HCT116 (cell line): Measurements from ENCODE around the gene RNPEP. TPM values are rescaled to one million over a fixed set of nuclear protein-coding genes. Genes with fewer than 3 reads are reported as not detected.

Experiments used
- ATAC-seq: fragments of 200-7000 bp; cut with Tn5 transposase; 2 replicates; pipeline ENCODE4 v1.9.1; 2020; ENCODE audit warnings: mild to moderate bottlenecking, moderate library complexity
- BruUV-seq: library from RNA; stranded (reverse); fragments of 400-500 nt; replicated peaks from 2 replicates; lab custom pipeline; 2021; lab: Mats Ljungman, UMichigan
- CTCF ChIA-PET: fragments of 300-600 bp; sonication (Branson Sonifier 250); formaldehyde crosslinking; loops from one replicate; lab custom pipeline; 2021; ENCODE audit warnings: antibody characterized with exemption; lab: Charles Lee
- POLR2A ChIA-PET: fragments of 300-600, 350-600 bp; sonication (Branson Sonifier 250); formaldehyde crosslinking; loops from one replicate; lab custom pipeline; 2021; ENCODE audit warnings: antibody characterized with exemption; lab: Charles Lee
- RAD21 ChIA-PET, 2 experiments: fragments of 300-600 bp; sonication (Branson Sonifier 250); formaldehyde crosslinking; loops; one replicate each; lab custom pipeline; 2023; ENCODE audit warnings: low total read pairs in 2 of 2; ENCODE audit not compliant: uncharacterized antibody in 2 of 2, unreplicated experiment in 2 of 2, low non-redundant PET in 1 of 2; lab: Charles Lee
- DNase-seq: peaks from one replicate; pipeline ENCODE4 v3.0.0-alpha.2; 2010; ENCODE audit warnings: low read depth, low spot score
- H2AFZ ChIP-seq: fragments of 200-600 bp; shearing (Covaris generic), sonication (generic); 2 replicates; pipeline ENCODE4 v1.6.1; 2017; ENCODE audit warnings: low read depth, mixed run types, mixed read lengths, antibody characterized with exemption, low read length; ENCODE audit not compliant: poor library complexity, severe bottlenecking
- H3K27ac ChIP-seq: 2 replicates; pipeline ENCODE4 v1.5.1; 2012; ENCODE audit warnings: low read depth, low read length
- H3K27me3 ChIP-seq: fragments of 200-600 bp; sonication (generic); 2 replicates; pipeline ENCODE4 v1.6.1; 2016; ENCODE audit warnings: mixed run types, low read length, mixed read lengths; ENCODE audit not compliant: insufficient read depth
- H3K36me3 ChIP-seq, 2 experiments: fragments of 200-500 bp in 1 of 2; fragments of 200-600 bp in 1 of 2; sonication (Bioruptor generic) in 1 of 2; sonication (generic) in 1 of 2; 2 replicates each; pipeline versions ENCODE4 v1.5.1 to v1.6.1; 2014 to 2016; ENCODE audit warnings: low read length in 2 of 2, inconsistent platforms in 1 of 2, mixed read lengths in 1 of 2, mixed run types in 1 of 2; ENCODE audit not compliant: insufficient read depth in 2 of 2, control insufficient read depth in 1 of 2
- H3K4me1 ChIP-seq, 2 experiments: fragments of 200-600 bp in 1 of 2; sonication (generic) in 1 of 2; 2 replicates each; pipeline versions ENCODE4 v1.5.1 to v1.6.1; 2012 to 2017; ENCODE audit warnings: low read length in 2 of 2, inconsistent platforms in 1 of 2, mild to moderate bottlenecking in 1 of 2, mixed read lengths in 1 of 2, mixed run types in 1 of 2, moderate library complexity in 1 of 2; ENCODE audit not compliant: insufficient read depth in 2 of 2, control insufficient read depth in 1 of 2
- H3K4me2 ChIP-seq: fragments of 200-600 bp; sonication (generic); 2 replicates; pipeline ENCODE4 v1.6.1; 2017; ENCODE audit warnings: mixed run types, low read length, mixed read lengths
- H3K4me3 ChIP-seq, 2 experiments: fragments of 200-600 bp in 1 of 2; sonication (generic) in 1 of 2; replicated peaks in 1 of 2; 2 replicates each; pipeline ENCODE4 v1.5.1; 2011 to 2016; ENCODE audit warnings: low read length in 2 of 2, control low read depth in 1 of 2, low read depth in 1 of 2, mild to moderate bottlenecking in 1 of 2, mixed read lengths in 1 of 2, mixed run types in 1 of 2
- H3K79me2 ChIP-seq: fragments of 200-600 bp; sonication (generic); 2 replicates; pipeline ENCODE4 v1.6.1; 2017; ENCODE audit warnings: mild to moderate bottlenecking, mixed run types, low read length, moderate library complexity, mixed read lengths; ENCODE audit not compliant: insufficient read depth
- H3K9ac ChIP-seq: fragments of 200-600 bp; sonication (generic); 2 replicates; pipeline ENCODE4 v1.6.1; 2016; ENCODE audit warnings: low read length, mixed read lengths
- H3K9me2 ChIP-seq: fragments of 200-600 bp; sonication (generic), shearing (Covaris generic); 2 replicates; pipeline ENCODE4 v1.6.1; 2017; ENCODE audit warnings: mixed run types, mild to moderate bottlenecking, moderate library complexity; ENCODE audit not compliant: insufficient read depth
- H3K9me3 ChIP-seq, 2 experiments: fragments of 200-500 bp in 1 of 2; fragments of 200-600 bp in 1 of 2; sonication (Bioruptor generic) in 1 of 2; sonication (generic) in 1 of 2; 2 replicates each; pipeline ENCODE4 v1.6.1; 2014 to 2017; ENCODE audit warnings: low read length in 2 of 2, mixed read lengths in 2 of 2, inconsistent platforms in 1 of 2, low read depth in 1 of 2, mild to moderate bottlenecking in 1 of 2, mixed run types in 1 of 2, moderate library complexity in 1 of 2; ENCODE audit not compliant: control insufficient read depth in 1 of 2, insufficient read depth in 1 of 2
- H4K20me1 ChIP-seq: fragments of 200-600 bp; sonication (generic), shearing (Covaris generic); 2 replicates; pipeline ENCODE4 v1.6.1; 2017; ENCODE audit warnings: mixed run types, mild to moderate bottlenecking, moderate library complexity; ENCODE audit not compliant: insufficient read depth
- CBX3 ChIP-seq: IDR thresholded peaks from 2 replicates; pipeline ENCODE4 v1.6.1; 2012; ENCODE audit warnings: low read depth
- CEBPB ChIP-seq: IDR thresholded peaks from 2 replicates; pipeline ENCODE4 v1.6.1; 2012; ENCODE audit warnings: low read depth
- EGR1 ChIP-seq: IDR thresholded peaks from 2 replicates; pipeline ENCODE4 v1.6.1; 2012; ENCODE audit warnings: low read depth
- ELF1 ChIP-seq: IDR thresholded peaks from 2 replicates; pipeline ENCODE4 v1.6.1; 2012; ENCODE audit warnings: low read depth, borderline replicate concordance
- EZH2 ChIP-seq: fragments of 200-600 bp; sonication (generic); IDR thresholded peaks from 2 replicates; pipeline ENCODE4 v1.6.1; 2017; ENCODE audit warnings: antibody characterized with exemption, mixed run types
- EZH2phosphoT487 ChIP-seq: fragments of 200-600 bp; IDR thresholded peaks from 2 replicates; pipeline ENCODE4 v1.6.1; 2018; ENCODE audit warnings: antibody characterized with exemption, borderline replicate concordance
- FOSL1 ChIP-seq: IDR thresholded peaks from 2 replicates; pipeline ENCODE4 v1.6.1; 2012; ENCODE audit warnings: low read depth
- JUND ChIP-seq: IDR thresholded peaks from 2 replicates; pipeline ENCODE4 v1.6.1; 2012
- POLR2A ChIP-seq: IDR thresholded peaks from 2 replicates; pipeline ENCODE4 v1.7.0; 2011; ENCODE audit warnings: borderline replicate concordance; ENCODE audit not compliant: insufficient read depth, insufficient read length; ENCODE audit errors: extremely low read depth
- POLR2AphosphoS5 ChIP-seq: IDR thresholded peaks from 2 replicates; pipeline ENCODE4 v1.6.1; 2011; ENCODE audit warnings: mild to moderate bottlenecking, low read depth, low read length, moderate library complexity
- RAD21 ChIP-seq: IDR thresholded peaks from 2 replicates; pipeline ENCODE4 v1.6.1; 2012; ENCODE audit warnings: low read depth, mild to moderate bottlenecking
- SIN3A ChIP-seq: IDR thresholded peaks from 2 replicates; pipeline ENCODE4 v1.6.1; 2012; ENCODE audit warnings: low read depth
- SP1 ChIP-seq: IDR thresholded peaks from 2 replicates; pipeline ENCODE4 v1.6.1; 2012; ENCODE audit warnings: low read depth
- YY1 ChIP-seq: IDR thresholded peaks from 2 replicates; pipeline ENCODE4 v1.6.1; 2011; ENCODE audit warnings: low read length, low read depth, moderate library complexity, mild to moderate bottlenecking; ENCODE audit not compliant: insufficient replicate concordance; ENCODE audit errors: extremely low read depth
- ZFX ChIP-seq: fragments of 450-650 bp; IDR thresholded peaks from 2 replicates; pipeline ENCODE4 v1.6.1; 2017
- ZNF274 ChIP-seq: fragments of 200-500 bp; sonication (Bioruptor generic); IDR thresholded peaks from 2 replicates; pipeline ENCODE4 v1.6.1; 2014; ENCODE audit warnings: mild to moderate bottlenecking, low read depth, low read length, inconsistent platforms
- intact Hi-C: fragments of 100-400 bp; cut with micrococcal nuclease; formaldehyde crosslinking; loops from 2 replicates; pipeline ENCODE4 v1.10.0; 2022
- total RNA-seq: library from RNA; stranded (reverse); gene quantifications from one replicate; pipeline ENCODE4 v1.2.1, GENCODE V29; 2021; ENCODE audit not compliant: unreplicated experiment
- TF ChIP-seq, protein P1 (sequence below): IDR thresholded peaks from 2 replicates; pipeline ENCODE4 v1.6.1; 2011; ENCODE audit warnings: mild to moderate bottlenecking, low read length, moderate library complexity; ENCODE audit not compliant: insufficient replicate concordance; ENCODE audit errors: extremely low read depth
- TF ChIP-seq, protein P2 (sequence below), 3 experiments: fragments of 200-600 bp in 1 of 3; sonication (generic) in 1 of 3; IDR thresholded peaks in 2 of 3; conservative IDR thresholded peaks in 1 of 3; 2 replicates each; pipeline ENCODE4 v1.5.1; 2012 to 2017; ENCODE audit warnings: low read depth in 2 of 3, low read length in 2 of 3, antibody characterized with exemption in 1 of 3, borderline replicate concordance in 1 of 3, control low read depth in 1 of 3, mild to moderate bottlenecking in 1 of 3, mixed read lengths in 1 of 3, mixed run types in 1 of 3, moderate library complexity in 1 of 3; ENCODE audit not compliant: insufficient read depth in 1 of 3
- TF ChIP-seq, protein P3 (sequence below): IDR thresholded peaks from 2 replicates; pipeline ENCODE4 v1.6.1; 2012; ENCODE audit warnings: low read depth
- TF ChIP-seq, protein P4 (sequence below): IDR thresholded peaks from 2 replicates; pipeline ENCODE4 v1.6.1; 2012

RNPEP gene
- total RNA-seq, 1 experiment from 2014 or later = 85.9 TPM

DNA sequence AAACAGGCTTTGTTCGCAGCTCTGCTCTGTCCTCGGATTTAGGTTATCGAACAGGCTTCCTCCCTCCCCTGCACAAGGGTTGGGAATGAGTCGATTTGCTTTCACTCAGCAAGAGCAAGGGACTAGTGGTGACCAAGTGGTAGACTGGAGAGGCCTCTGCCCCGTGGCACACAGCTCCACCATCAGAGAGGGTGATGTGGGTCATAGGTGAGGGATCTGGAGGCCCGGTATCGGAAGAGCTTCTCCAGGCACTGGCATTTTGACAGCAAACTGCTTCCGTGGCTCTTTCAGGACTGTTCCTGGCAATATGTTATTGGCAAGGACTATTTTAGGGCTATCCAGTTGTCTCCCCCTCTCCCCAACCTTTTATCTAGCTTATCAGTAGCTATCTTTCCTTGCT lies 24.9 kb downstream of the RNPEP start:
- ATAC-seq (no peak), DNase-seq (no peak)
- RAD21 ChIA-PET = interaction anchor here (0.7 to 2.9 kb wide), 7 partner anchors 15 to 111 kb away, joined by 3 to 9 read pairs (median 4); no protein-coding TSS in a partner anchor
- intact Hi-C loops = no loop called here
- no TSS peak for BruUV-seq
- Histone ChIP-seq H3K9me2 (no peaks in the 10 kb centered on the region), H3K4me3 (peak overlapping the region; percentile 17 to 53), H3K36me3 (peaks cover 6 to 33% of the 10 kb centered on the region in 2 experiments), H3K9ac (peak overlapping the region; percentile 59), H3K4me2 (peak overlapping the region; percentile 99), H2AFZ (no peak overlapping the region), H3K4me1 (peaks cover 54 to 75% of the 10 kb centered on the region in 2 experiments)
- TF ChIP-seq JUND (no peak), EZH2 (no peak), SP1 (no peak), SIN3A (no peak), EGR1 (no peak), ZFX (no peak), EZH2phosphoT487 (no peak), CBX3 (no peak), POLR2AphosphoS5 (no peak), YY1 (no peak), FOSL1 (no peak), POLR2A (no peak), CEBPB (no peak), RAD21 (no peak), ELF1 (no peak), ZNF274 (no peak)
- TF ChIP-seq, protein P1, sequence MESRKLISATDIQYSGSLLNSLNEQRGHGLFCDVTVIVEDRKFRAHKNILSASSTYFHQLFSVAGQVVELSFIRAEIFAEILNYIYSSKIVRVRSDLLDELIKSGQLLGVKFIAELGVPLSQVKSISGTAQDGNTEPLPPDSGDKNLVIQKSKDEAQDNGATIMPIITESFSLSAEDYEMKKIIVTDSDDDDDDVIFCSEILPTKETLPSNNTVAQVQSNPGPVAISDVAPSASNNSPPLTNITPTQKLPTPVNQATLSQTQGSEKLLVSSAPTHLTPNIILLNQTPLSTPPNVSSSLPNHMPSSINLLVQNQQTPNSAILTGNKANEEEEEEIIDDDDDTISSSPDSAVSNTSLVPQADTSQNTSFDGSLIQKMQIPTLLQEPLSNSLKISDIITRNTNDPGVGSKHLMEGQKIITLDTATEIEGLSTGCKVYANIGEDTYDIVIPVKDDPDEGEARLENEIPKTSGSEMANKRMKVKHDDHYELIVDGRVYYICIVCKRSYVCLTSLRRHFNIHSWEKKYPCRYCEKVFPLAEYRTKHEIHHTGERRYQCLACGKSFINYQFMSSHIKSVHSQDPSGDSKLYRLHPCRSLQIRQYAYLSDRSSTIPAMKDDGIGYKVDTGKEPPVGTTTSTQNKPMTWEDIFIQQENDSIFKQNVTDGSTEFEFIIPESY = no peak
- TF ChIP-seq, protein P2, sequence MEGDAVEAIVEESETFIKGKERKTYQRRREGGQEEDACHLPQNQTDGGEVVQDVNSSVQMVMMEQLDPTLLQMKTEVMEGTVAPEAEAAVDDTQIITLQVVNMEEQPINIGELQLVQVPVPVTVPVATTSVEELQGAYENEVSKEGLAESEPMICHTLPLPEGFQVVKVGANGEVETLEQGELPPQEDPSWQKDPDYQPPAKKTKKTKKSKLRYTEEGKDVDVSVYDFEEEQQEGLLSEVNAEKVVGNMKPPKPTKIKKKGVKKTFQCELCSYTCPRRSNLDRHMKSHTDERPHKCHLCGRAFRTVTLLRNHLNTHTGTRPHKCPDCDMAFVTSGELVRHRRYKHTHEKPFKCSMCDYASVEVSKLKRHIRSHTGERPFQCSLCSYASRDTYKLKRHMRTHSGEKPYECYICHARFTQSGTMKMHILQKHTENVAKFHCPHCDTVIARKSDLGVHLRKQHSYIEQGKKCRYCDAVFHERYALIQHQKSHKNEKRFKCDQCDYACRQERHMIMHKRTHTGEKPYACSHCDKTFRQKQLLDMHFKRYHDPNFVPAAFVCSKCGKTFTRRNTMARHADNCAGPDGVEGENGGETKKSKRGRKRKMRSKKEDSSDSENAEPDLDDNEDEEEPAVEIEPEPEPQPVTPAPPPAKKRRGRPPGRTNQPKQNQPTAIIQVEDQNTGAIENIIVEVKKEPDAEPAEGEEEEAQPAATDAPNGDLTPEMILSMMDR (IDR thresholded peaks at IDR 0.05 in 2 of 3, conservative IDR thresholded peaks at IDR 0.05 in 1 of 3; ENCODE audit: borderline replicate concordance in 1 of 3, insufficient read depth in 1 of 3, low read depth in 2 of 3, low read length in 2 of 3) = no peak
- TF ChIP-seq, protein P3, sequence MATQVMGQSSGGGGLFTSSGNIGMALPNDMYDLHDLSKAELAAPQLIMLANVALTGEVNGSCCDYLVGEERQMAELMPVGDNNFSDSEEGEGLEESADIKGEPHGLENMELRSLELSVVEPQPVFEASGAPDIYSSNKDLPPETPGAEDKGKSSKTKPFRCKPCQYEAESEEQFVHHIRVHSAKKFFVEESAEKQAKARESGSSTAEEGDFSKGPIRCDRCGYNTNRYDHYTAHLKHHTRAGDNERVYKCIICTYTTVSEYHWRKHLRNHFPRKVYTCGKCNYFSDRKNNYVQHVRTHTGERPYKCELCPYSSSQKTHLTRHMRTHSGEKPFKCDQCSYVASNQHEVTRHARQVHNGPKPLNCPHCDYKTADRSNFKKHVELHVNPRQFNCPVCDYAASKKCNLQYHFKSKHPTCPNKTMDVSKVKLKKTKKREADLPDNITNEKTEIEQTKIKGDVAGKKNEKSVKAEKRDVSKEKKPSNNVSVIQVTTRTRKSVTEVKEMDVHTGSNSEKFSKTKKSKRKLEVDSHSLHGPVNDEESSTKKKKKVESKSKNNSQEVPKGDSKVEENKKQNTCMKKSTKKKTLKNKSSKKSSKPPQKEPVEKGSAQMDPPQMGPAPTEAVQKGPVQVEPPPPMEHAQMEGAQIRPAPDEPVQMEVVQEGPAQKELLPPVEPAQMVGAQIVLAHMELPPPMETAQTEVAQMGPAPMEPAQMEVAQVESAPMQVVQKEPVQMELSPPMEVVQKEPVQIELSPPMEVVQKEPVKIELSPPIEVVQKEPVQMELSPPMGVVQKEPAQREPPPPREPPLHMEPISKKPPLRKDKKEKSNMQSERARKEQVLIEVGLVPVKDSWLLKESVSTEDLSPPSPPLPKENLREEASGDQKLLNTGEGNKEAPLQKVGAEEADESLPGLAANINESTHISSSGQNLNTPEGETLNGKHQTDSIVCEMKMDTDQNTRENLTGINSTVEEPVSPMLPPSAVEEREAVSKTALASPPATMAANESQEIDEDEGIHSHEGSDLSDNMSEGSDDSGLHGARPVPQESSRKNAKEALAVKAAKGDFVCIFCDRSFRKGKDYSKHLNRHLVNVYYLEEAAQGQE = no peak
- TF ChIP-seq, protein P4, sequence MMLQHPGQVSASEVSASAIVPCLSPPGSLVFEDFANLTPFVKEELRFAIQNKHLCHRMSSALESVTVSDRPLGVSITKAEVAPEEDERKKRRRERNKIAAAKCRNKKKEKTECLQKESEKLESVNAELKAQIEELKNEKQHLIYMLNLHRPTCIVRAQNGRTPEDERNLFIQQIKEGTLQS = no peak
- TF ChIP-seq, all 23 proteins: peak for 0
- H3K27me3 ChIP-seq = no peaks in the 10 kb centered on the region
- H3K79me2 ChIP-seq = peaks cover 19% of the 10 kb centered on the region
- no peaks in the 10 kb centered on the region for H4K20me1 ChIP-seq
- CTCF ChIA-PET = interaction anchor here (0.6 to 7.1 kb wide), 13 partner anchors 8 to 493 kb away, joined by 3 to 106 read pairs (median 7); partner anchors contain the start of gene GPR37L1
- H3K27ac ChIP-seq = peak overlapping the region; percentile 74
- no peaks in the 10 kb centered on the region for H3K9me3 ChIP-seq
- POLR2A ChIA-PET = interaction anchor here (0.6 to 9.2 kb wide), 10 partner anchors 8 to 124 kb away, joined by 3 to 174 read pairs (median 4); no protein-coding TSS in a partner anchor
